Loucy (cell line): ENCODE measurements around the gene NDUFS6.

Experiments
- CTCF ChIP-seq: fragments of 200-600 bp; sonication (generic); conservative IDR thresholded peaks from 2 replicates; pipeline ENCODE4 v1.5.1; 2014; ENCODE audit warnings: mild to moderate bottlenecking, antibody characterized with exemption, low read length
- EZH2phosphoT487 ChIP-seq: fragments of 200-600 bp; IDR thresholded peaks from 2 replicates; pipeline ENCODE4 v1.6.1; 2018; ENCODE audit warnings: antibody characterized with exemption, mild to moderate bottlenecking, moderate library complexity, borderline replicate concordance

- TF ChIP-seq CTCF (no peak), EZH2phosphoT487 (no peak)
These were observed 49.1 kb upstream of the NDUFS6 start for GRCh38 chr5:1751864-1752822.
